SK-N-DZ (cell line): ENCODE measurements around the gene NECAP2.
"Not testable (repeated sequence)": the region's sequence is repeated elsewhere in the genome, so short reads cannot be mapped to it uniquely, and the experiment has no call there.

Experiments used
- DNase-seq: peaks from one replicate; pipeline ENCODE4 v3.0.0-alpha.2; 2015; ENCODE audit warnings: low spot score

The NECAP2 gene

DNA sequence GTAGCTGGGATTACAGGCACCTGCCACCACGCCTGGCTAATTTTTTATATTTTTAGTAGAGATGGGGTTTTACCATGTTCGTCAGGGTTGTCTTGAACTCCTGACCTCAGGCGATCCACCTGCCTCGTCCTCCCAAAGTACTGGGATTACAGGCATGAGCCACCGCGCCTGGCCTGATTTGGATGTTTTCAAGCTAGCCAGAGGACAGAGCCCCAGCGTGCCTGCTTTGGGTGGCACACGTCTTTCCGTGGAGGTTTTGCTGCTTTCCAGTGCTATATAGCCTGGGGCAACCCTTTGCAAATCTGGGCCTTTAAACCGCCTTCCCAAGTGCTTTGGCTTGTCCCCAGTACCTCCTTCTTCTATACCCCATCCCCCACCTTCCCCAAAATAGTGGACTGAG, 15.6 kb downstream of the NECAP2 start:
- DNase-seq: not testable (repeated sequence)

- no peak for DNase-seq
These were observed 18.3 kb downstream of the NECAP2 start for GRCh38 chr1:16458831-16459230.

DNA sequence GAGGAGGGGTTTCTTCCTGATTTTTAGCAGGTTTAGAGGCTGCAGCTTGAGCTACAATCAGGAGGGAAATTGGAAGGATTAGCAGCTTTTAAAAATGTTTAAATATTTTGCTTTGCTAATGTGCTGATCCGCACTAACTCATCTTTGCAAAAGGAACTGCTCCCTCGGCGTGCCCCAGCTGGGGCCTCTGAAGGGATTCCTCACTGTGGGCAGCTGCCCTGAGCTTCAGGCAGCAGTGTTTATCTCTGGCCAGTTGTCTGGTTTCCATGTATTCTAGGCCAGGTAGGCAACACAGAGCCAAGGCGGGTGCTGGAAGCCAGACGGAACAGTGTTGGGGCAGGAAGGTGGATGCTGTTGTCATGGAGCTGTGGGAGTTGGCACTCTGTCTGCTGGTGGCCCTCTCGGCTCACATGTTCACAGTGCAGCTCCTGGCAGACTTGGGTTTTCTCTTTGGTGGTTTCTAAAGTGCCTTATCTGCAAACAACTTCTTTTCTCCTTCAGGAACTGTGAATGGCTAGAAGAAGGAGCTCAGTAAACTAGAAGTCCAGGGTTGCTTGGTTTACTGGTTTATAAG, 18.9 kb downstream of the NECAP2 start:
- DNase-seq: no peak

- no peak for DNase-seq
These were observed 21.2 kb downstream of the NECAP2 start for GRCh38 chr1:16461681-16462080.

- no peak for DNase-seq
These were observed 22.3 kb downstream of the NECAP2 start for GRCh38 chr1:16462773-16463330.

DNA sequence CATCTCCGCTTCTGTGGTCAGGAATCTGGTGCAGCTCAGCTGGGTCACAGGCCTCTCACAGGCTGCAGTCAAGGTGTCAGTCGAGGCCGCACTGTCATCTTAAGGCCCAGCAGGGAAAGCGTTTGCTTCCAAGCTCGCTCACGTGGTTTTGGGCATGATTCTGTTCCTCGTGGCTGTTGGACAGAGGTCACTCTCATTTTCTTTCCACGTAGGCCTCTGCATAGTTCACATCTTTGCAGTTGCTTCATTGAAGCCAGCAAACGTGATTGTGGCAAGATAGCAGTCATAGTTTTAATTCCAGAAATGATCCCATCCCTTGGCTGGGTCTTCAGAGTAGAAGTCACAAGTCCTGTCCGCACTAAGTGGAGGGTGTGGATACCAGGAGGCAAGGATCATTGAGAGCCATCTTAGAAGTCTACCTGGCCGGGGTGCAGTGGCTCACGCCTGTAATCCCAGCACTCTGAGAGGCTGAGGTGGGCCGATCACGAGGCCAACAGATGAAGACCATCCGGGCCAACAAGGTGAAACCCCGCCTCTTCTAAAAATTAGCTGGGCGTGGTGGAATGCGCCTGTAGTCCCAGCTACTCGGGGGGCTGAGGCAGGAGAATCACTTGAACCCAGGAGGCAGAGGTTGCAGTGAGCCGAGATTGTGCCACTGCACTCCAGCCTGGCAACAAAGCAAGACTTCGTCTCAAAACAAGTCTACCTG, 24.5 kb downstream of the NECAP2 start:
- no peak for DNase-seq

DNA sequence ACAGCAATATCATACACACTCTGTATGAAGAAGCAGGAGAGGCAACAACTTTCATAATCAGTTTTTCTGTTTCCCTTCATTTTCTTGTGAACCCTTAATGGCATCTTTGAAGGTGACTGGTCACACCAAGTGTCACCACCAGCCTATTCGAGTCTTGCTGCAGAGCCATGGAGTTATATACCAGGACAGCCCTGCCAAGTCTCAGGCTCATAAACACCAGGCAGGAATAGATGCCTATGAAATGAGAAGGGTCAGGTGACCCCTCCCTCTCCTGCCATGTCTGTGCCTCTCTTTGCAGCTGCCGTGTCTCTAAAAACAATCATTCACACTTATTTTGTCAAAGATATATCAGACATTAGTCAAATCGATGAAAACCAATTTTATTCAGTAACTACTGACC, 28.0 kb downstream of the NECAP2 start:
- no peak for DNase-seq

DNA sequence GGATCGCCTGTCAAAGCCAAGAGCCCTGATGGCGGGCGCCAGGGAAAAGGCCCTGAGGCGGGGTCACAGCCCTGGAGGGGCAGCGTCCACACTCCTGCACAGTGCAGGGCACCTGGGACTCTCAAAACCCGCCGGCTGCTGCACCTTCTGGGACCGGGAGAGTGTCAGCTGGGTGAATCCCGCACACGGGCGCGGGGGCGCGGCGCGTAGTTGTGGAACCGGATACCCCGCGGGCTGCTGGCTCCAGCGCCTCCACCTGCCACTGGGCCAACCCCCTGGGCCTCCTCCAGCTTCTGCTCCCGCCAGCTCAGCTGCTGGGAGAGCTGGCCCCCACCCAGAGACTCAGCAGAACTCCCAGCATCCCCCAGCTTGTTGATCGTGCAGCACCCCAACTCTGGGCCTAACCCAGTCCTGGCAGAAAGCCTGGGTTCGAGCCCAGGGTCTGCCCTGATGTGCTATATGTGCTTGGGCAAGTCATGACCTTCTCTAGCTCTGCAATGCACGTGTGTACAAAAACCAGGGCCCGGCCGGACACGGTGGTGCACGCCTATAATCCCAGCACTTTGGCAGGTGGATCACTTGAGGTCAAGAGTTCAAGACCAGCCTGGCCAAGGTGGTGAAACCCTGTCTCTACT, 33.8 kb downstream of the NECAP2 start:
- DNase-seq: no peak

DNA sequence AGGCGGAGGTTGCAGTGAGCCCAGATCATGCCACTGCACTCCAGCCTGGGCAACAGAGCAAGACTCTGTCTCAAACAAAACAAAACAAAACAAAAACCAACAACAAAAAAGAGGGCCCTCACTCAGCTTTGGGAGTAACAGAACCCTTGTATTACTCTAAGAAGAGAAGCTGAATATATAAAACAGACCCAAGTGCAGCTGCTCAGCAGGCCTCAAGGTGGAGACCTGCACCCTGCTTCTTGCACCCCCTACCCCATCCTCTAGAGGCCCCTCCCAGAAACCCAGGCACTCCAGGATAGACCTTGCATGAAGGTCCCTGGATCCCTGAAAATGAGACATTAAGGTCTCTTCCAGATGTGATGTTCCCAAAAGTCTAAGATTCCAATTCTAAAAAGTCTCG, 34.4 kb downstream of the NECAP2 start:
- DNase-seq: not testable (repeated sequence)

DNA sequence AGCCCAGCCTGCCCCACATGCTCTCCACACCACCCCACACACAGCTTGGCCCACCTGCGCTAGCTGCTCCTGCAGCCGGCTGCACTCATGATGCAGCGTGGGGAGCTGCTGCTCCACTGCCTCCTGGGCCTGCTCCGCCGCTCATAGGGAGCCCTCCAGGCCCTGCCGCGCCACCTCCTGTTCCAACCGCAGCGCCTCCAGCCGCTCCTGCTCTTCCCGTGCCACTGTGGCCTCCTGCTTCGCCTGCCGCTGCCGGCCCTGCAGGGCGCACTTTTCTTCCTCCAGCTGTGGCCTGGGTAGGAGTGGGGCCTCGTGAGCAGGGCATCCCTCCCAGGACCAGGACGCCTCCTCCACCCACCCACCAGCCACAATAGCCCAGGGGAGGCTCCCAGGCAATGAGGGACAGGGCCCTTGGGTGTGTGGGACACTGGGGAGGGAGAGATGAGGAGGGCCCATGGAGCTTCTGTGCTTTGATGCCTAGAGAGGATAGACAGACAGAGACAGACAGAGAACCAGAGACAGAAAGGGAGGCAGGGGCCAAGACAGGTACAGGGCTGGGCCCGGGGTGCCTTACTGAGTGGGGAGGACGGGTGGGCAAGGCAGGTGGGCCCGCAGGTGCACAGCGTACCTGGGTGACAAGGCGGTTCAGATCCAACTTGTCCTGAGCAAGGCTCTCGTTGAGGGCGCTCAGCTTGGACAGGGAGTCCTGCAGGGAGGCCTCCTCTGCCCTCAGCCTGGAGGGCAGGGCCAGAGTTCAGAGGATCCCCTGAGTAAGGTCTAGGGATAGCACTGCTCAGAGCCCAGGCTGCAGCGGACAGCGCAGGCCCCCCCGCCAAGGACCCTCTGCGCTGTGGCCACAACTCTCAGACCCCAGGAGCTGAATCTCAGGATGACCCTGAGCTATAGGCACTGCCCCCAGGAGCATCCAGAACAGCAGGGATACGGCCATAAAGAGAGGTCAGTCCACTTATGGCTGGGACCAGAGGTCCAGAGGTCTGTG, 35.5 kb downstream of the NECAP2 start:
- not testable (repeated sequence) for DNase-seq

DNA sequence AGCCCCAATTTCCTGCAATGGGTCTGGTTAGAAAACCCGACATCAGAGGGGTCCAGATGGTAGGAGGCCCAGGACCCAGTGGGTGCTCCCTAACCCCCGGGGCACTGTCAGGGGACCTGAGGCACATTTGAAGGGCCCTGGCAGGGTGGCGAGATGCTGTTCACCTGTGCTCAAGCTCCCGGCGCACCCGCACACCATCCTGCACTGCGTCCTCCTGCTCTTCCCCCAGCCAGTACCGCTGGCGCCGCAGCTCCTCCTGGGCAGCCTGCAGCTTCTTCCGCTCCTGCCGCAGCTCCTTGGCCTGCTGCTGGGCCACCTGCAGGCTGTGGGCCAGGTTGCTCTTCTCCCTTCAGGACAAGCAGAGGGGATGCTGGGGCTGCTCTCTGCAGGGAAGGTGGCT, 37.6 kb downstream of the NECAP2 start:
- no peak for DNase-seq

GRCh38 chr1:16483146-16483545, 42.6 kb downstream of the NECAP2 start:
- DNase-seq: not testable (repeated sequence)

GRCh38 chr1:16483639-16484500, 43.3 kb downstream of the NECAP2 start:
- DNase-seq: not testable (repeated sequence)

DNA sequence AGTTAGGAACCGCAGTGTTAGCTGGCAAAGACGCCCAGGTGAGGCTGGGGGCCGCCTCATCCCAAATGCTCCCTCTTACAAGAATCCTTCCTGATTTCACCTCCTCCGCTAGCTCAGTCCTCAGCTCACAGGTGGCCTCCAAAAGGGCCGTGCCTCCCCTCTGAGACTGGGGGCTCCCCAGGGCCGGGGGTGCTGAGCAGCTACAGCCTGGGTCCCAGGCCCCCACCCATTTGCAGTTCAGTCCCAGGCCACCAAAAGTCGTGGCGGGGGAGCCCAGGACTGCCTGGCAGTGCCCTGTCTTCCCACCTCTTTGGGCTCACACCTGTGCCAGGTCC, 43.9 kb downstream of the NECAP2 start:
- DNase-seq: no peak

DNA sequence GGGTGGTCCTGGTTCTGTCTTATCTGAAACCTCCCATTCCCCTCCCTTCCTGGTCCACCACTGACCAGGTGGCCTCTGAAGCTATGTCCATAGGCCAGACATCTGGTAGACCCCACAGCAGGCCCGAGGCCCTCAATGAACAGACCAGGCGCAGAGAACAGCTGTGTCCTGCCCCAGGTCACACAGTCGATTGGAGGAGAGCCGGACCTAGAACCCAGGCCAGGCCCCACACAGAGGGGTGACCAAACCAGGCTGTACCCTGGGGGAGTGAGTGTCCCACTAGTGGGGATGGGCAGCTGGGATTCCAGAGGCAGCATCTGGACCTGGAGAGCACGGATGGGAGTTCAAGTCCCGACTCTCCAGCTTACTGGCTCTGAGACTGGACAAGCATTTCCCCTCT, 44.4 kb downstream of the NECAP2 start:
- DNase-seq: no peak

DNA sequence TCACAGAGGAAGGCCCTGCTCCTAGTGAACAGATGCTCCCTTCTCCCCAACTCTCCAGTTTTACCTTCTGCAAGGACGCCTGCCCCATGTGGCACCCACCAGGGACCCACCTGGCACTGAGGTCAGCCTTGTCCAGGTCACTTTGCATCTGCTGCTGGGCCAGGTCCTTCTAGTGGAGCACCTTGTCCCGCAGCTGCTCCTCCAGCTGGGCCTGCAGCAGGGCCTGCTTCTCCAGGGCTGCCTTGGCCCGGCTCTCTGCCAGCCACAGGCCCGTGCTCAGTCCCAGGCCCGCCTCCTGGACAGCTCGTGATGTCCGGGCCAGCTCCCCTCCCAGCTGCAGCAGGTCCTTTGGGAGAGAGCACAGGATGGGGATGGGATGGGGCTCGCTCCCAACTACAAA, 45.8 kb downstream of the NECAP2 start:
- DNase-seq: not testable (repeated sequence)

DNA sequence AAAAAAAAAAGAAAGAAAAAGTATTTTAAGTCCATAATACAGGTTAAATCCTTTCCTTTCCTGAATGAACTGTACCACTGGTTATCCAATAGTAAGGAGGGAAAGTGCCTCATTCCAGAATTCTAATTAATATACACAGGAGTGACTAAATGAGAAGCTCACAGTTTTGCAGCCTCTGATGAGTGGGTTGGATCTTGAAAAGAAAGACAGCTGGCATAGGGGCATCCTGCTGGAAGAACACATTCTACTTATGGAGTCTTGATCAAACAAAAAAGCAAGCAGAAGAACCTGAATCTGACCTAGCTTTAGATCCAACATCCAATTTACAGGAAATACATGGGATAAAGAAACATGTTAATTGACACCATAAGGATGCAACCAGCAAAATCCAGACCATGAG, 46.5 kb downstream of the NECAP2 start:
- DNase-seq: not testable (repeated sequence)

- not testable (repeated sequence) for DNase-seq
These were observed 48.8 kb downstream of the NECAP2 start for GRCh38 chr1:16489195-16489880.

- DNase-seq: no peak
These were observed 50.6 kb downstream of the NECAP2 start for GRCh38 chr1:16491056-16491675.

DNA sequence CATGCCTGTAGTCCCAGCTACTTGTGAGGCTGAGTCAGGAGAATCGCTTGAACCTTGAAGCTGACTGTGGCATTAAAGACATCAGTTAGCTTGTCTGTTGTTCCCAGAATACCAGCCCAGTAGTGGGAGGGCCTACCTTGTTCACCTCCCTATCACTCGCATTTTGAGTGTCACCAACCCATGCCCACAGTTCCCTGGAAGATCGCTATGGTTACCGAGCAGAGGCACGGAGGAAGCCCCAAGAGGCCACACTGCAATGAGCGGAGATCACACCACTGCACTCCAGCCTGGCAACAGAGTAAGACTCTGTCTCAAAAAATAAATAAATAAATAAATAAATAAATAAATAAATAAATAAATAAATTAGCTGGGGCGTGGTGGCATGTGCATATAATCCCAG, 52.4 kb downstream of the NECAP2 start:
- not testable (repeated sequence) for DNase-seq
